Middle frontal gyrus (tissue), 1 donor: ENCODE measurements around the gene INPP5A.

Experiments used
- DNase-seq: peaks from one replicate; pipeline ENCODE4 v3.0.0-alpha.2; 2015; ENCODE audit warnings: low spot score; ENCODE audit errors: extremely low spot score

INPP5A gene

DNA sequence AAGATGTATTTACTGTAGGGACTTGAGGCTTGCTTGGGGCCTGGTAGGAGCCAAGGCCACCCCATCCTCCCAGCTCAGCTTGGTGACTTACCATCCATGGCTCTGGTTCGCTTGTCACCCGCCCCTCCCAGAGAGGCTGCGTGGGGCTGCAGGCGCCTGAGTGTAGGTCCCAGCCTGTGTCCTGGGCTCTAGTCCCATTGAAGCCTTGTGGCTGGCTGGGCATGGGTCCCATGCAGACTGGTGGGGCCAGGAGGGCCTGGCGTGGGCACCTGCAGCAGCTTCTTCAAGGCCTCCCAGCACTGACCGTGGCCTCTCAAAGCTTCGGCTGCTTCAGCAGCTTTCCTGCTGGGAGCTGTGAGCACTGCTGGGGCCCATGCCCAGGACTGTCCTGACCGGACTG is 118.1 kb downstream of the INPP5A start:
- DNase-seq: no peak

DNA sequence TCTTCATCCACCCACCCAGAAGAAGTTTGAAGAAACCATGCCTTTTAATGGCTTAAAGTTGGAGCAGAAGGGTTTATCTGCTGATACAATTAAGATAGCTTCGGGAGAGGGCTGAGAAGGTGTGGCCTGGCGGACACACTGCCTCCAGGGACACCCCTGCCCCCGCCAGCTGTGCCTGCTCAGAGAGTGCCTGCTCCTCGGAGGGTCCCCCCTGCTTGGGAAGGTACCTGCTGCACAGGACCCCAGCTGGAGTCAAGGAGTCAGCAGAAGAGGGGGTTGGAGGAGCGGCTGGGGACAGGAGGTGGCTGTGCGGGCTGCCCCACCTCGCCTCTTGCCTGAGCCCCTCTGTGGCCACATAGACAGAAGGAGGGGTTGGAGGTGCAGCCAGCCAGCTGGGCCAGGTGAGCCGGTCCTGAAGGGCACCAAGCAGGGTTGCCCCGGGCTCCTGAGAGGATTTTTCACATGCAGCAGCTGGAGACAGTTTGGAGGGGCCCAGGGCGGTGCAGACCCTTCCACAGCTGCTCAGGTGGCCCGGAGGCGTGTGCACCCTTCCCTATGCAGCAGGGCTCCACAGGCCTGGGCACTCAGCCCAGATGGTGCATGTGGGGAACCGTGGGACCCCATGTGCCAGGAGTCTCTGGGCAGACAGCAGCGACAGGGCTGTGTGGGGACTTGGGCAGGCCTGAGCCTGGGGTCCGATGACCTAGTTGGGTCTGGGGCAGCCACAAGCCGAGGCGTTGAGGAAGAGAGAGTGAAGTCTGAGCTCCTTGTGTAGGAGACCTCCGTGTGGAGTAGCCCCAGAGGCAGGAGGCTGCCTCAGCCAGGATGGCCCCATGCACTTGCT is 118.9 kb downstream of the INPP5A start:
- no peak for DNase-seq

DNA sequence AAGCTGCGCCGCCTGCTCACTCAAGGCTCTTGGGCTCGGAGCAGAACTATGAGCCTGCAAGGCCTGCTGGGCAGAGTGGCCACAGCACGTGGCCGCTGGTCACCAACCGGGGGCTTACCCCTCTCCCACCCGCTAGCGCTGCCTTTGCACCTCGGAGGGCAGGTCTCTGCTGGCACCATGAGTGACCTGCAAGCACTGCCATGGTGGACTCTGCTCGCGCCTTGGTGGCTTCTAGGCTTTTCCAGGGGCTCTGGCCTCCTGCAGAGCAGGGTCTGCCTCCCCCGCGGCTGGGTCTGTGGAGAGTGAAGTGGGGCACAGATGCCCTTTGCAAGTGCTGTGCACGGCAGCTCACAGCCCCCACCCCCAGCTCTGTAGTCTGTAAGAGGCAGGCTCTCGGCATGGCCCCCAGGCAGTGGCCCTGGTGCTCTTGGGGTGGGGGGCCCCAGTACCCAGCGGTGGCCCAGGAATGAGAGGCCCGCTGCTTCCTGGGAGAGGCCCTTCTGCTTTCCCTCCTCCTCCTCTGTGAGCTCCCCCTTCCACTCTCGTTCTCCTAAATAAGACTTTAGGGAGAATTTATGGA is 119.6 kb downstream of the INPP5A start:
- DNase-seq: no peak

DNA sequence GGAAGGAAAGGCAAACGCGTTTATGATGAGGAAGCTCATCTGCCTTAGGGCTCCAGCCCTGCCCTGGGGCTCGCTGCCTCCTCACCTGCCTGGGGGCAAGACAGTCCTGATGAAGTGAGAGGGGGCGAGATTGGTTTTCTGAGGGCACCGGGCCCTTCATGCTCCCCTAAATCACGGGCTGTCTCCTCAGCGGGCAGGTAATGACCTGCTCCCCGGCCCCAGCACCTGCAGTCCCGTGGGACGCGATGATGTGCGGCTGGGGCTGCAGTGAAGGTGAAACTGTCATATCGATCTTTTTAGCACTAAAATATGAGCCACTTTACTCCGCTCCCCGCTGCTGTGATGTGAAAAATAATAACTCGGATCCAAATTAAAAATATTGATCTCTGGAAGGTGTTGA is 120.2 kb downstream of the INPP5A start:
- no peak for DNase-seq

DNA sequence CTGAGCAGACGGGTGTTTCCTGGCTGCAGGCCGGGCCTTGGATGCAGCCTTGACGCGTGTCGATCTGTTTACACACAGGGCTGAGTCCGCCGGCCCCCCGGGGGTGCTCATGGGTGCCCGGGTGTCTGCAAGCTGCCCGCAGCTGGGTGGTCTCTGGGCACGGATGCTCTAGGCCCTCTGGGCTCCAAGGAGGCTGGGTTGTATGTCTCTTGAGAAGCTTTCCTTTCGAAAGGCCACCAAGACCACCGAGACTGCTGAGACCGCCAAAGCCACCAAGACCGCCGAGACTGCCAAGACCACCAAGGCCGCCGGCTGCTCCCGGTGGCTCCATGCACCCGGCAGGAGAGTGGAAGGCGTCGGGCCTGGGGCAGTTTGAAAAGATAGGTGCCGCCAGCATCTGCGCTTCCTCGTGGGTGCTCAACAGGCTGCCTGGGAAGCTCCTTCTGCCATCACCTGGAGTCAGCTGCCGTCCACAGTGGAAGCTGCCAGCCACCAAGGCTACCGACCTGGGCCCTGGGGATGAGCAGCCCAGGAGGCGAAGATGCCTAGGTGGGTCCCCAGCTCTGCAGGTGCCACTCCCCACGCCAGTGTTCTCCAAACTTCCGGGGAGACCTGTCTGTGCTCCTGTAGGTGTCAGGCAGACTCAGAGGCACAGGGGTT is 121.1 kb downstream of the INPP5A start:
- DNase-seq: no peak

DNA sequence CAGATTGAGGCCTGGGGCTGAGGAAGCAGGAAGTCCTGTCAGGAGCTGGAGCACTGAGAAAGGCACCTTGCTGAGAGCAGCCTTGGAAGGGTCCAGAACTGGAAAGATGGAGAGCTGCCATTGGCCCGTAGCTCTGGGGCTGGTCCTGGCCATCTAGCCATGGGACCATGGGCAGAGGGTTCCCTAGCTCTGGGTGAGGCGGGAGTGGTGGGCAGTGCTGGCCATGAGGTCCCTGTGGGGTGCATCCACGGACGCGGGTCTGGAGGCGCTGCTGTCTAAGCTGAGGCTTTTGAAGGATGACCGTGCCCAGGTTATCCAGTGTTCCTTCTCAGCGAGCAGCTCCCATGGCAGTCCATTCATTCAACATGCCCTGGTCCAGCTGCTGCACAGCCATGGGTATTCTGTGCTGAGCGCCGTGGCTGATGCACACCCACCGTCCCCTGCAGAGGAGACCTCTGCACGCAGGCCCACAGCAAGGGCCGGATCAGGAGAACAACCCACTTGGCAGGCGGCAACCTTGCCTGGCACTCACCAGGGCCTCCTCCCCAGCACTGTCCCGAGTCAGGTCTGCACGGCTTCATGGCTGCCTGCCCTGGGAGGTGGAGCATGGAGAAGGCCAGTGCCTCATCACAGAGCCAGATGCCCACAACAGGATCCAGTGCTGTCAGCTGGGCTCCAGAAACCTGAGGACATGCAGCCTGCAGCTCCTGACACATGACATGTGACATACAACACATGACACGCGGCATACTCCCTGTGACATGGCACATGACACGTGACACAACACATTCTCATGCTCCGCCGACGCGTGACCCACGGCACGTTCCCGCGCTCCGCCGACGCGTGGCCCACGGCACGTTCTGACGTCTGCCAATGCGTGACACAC is 121.9 kb downstream of the INPP5A start:
- no peak for DNase-seq

DNA sequence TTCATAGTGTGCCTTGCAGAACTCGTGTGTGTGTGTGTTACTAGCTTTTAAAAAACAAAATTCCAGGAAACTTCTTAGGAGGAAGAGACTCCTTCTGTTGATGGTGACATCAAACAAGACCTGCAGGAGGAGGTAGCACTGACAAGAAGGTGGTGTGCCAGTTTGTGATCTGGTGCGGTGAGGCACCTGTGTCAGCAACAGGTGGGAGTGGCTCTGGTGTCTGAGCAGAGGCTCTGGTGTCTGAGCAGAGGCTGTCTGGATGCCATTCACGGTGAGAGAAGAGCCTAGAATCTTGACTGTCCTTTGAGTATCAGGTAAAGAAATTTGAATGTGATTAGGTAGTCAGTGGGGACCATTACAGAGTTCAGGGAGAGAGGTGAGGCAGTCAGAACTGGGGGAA is 122.8 kb downstream of the INPP5A start:
- DNase-seq: no peak

DNA sequence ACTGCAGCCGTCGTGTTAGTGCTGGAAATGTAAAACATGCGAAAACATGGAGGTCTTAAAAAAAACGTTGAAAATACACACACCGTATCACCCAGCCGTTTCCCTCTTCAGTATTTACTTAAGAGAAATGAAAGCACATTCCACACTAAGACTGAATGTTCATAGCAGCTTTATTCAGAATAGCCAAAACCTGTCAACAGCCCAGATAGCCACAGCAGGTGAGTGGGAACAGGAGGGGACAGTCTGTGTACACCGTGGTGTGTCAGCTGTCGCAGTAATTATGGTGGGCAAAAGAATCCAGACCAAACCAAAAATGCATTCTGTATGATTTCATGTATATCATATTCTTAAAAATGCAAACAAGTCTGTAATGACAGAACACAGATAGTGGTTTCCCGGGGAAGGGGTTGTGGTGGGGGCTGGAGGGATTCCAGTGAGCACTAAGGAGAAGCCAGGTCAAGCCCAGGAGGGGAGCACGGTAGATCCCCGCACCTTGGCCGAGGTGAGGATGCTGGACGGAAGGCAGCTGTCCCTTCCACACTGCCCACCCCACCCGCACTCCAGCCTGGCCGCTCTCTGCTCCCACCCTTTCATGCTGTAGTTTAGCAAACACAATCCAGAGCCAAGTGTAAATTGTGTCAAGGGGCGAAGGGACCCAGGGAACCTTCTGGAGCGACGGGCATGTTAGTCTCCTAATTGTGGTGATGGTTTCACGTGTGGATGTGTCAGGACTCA is 124.8 kb downstream of the INPP5A start:
- DNase-seq: no peak

DNA sequence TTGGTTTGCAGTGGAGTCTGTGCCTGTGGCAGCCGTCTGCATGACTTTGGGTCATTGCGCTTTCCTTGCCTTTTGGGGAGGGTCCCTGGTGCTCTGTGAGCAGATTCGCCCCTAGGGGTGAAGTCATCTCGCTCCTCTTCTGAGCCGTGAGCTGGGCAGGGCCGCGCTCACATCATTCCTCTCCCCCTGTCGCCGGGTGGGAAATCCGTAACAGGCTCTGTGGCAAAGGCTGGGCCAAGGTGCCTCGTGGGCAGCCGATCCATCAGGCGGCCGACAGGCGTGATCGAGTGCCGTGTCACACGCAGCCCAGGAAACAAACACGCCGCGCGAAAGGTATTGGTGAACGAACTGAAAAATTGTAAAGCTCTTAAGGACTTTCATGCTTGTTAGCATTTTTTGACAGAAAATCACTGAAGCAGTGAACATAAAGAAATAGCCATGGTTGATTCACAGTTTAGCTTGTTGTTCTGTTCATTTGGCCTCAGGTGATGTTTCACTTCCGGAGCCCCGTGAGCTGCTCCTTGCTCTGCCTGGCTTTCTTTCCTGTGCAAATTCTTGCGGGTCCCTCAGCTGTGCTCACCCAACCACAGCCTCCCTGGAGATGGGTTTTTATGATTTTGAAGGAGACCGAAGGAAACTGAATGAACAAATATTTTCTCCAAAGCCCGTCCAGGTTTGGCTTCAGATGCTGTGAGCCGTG is 126.2 kb downstream of the INPP5A start:
- no peak for DNase-seq

DNA sequence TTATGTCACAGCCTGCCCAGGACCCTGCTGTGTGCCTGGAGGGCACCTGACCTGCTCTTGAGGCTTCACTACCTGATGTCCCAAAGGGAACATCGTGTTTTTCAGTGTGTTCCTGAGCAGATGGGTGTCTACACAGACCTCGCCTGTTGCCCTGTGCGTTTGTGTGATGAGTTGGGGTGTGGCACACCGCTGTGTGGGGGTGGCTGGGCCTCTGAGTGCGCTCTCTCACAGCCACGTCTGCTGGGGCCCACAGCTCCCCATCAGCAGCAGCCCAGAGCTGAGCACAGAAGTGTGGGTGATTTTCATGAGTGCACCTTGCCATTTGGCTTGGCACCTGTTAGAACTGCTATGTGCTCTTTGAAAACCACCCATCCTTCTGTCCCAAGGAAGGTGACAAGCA is 126.8 kb downstream of the INPP5A start:
- no peak for DNase-seq

DNA sequence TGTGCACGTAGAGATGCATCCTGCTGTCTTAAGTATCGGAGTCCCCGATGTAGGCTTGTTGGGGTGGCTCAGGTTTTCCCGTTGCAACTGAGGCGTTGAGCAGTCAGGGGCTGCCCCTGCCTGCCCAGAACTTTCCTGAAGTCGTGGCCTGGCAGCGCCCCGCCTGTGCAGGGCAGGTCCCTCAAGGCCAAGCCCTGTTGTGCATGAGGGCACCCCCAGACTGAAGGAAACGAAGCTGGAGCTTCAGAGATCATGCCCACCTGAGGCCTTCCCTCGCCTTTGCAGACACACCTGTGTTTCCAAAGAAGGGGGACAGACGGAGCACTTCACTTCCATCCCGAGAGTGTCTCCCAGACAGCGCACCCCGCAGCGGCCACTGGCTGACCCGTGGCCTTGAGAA is 127.3 kb downstream of the INPP5A start:
- DNase-seq: no peak

DNA sequence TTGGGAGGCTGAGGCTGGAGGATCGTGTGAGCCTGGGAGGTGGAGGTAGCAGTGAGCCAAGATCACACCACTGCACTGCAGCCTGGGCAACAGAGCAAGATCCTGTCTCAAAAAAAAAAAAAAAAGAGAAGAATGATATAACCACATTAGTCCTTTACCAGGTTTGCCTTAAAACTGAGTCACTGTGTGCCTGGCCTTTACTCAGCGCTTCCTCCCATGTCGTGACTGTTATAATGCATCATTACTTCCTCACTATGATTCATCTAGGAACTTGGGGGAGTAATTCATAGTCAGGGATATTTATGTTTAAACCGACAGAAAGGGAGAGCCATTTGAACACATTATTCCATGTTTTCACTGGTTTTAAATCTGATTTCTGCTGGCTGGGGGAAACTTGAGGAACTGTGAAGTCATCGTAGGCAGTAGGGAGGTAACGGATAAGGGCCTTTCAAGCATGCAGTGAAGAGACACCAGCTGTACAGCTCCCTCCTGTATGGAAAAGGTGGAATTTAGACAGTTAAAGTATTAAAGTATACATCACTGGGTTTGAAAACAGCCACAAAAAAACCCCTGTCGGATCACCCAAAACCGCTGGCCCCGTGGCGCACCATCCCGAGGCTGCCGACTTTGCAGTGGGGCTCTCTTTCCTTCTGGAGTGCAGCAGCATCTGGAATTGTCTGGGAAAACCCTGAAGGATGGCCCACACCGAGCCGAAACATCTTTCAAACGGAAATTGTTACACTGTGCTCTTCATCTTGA is 128.5 kb downstream of the INPP5A start:
- DNase-seq: no peak

DNA sequence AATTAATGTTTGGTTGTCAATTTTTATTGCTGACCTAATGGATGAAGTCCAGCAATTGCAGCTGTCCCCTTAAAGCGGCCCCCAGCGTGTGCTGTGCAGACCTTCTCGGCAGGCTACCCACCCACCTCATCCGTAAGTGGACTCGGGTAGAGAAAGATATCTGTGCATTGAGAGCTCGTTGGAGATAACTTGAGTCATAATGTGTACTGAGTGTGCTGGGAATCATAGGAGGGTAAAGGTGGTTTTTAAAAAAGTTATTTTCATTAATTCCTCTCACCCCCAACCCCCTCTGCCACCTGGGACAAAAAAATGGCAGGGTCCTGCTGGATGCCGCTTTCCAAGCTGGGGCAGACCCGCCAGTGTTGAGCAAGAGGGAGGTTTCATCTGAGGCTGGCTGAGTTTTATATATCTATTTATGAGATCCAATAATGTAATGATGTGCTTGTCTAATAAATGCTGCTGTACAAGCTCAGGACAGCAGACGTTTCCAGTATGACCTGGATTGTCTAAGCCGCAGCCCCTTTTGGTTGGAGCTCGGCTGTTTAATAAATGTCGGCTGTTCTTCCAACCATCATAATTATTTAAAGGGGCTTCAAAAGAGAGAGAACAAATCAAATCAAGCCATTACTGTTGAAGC is 129.2 kb downstream of the INPP5A start:
- no peak for DNase-seq

DNA sequence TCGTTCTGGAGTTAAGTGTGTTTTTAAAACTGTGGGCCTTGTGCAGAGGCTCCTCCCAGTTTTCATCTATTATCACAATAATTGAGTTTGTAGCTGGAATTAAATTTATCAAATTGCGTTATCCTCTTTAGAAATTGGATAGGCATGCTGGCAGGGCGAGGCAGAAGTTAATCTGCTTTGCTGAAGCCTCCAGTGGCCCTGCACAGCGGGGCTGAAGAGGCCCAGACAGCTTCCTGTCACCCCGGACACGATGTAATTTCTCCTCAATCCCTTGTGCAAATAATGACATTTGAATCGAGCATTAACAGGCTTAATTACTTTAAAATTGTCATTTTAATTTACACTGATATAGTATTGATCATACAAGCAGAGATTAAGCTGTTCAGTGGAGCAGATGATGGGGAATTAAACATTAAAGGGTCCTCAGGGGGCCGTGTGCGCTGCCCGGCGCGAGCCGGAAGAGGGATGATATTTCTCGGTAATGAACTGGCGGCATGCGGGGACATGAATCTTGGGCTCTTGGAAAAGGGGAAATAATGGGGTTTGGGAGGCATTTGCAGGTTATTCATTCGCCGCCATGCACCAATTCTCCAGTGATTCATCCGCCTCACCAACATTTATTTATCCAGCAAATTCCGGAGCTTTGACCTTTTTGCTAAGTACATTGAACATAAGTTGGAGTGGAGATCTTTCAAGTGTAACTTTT is 129.9 kb downstream of the INPP5A start:
- DNase-seq: no peak

DNA sequence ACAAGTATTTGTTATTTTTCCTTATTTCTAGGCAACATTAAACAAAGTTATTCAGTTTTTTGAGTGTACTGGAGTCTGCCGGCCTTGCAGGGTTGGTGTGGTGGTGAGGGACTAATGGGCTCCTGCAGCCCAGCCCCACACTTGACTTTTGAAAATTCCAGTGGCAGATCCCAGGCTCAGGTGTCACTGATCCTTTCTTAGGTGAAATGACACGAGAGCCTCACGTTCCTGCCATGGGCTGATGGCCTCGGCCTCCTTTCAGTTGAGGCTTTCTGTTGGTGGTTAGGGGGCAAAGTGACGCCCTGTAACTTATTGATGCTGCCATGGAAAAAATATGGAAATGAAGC is 130.4 kb downstream of the INPP5A start:
- DNase-seq: no peak

DNA sequence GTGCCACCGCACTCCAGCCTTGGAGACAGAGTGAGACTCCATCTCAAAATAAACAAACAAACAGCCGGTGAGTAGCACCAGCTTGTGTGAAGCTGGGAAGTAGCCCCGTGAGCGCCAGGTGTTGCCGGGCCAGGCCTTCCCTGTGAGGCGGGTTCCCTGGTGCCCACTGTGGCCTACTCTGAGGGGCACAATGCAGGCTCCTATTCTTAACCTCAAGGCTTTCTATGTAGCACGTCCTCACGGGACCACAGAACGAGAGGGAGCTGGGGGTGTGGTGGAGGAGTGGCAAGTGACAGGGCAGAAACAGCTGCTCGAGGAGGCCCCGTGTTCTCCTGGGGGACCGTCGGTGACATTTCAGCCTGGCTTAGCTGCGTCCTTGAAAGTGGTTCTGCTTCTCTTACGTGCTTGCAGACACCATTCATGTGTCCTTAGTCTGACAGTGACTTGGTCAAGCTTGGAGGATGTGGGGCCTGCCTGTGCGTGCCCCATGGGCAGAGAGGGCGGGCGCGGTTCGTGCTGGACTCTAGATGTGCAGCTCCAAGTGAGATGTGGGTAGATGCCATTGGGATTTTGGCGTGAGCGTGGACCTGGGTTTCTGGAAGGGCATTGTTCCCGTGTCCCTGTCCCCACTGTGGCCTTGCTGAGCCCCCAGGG is 131.7 kb downstream of the INPP5A start:
- DNase-seq: no peak

DNA sequence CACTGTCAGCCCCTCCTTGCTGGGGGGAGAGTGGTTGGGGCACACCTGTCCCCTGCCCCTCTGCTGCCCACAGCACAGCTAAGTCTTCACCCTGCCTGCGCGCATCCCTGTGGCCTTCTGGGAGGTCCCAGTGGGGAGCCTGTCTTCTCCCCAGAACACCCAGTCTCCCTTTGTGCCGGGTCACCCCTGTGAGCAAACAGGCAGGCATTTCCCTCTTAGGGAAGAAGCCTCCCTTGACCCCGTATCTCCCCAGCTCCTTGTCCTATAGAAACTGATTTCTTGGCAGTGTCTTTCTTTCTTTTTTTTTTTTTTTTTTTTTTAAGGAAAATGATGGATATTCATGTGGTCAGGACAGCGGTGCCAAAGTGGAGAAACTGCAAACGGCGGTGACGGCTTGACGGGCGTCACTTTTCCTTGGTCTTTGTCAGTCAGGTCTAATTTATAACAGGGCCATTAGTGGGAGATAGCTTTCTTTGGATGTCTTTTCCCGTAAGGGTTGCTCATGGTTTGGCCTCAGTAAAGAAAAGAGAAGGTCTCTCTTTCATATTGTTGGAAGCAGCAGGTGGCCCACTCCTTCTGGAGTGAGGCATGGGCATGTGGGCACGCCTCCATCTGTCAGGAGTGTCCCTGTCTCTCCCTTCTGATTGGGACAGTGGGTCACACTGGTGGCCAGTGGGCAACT is 133.1 kb downstream of the INPP5A start:
- DNase-seq: no peak
